Left lung (tissue), 10 donors: Measurements from ENCODE around the gene BSPRY. TPM values are rescaled to one million over a fixed set of nuclear protein-coding genes. Genes with fewer than 3 reads are reported as not detected.

Experiments used
- ATAC-seq: fragments of 200-7000 bp; cut with Tn5 transposase; one replicate; pipeline ENCODE4 v1.9.1; 2020; ENCODE audit warnings: moderate library complexity
- DNase-seq, 4 donors: peaks; one replicate each; pipeline ENCODE4 v3.0.0-alpha.2; 2013 to 2020
- H3K27ac ChIP-seq, 2 donors: fragments of 200-600 bp; sonication (generic) in 1 of 2; one replicate each; pipeline versions ENCODE4 v1.5.0 to v1.8.0; 2020 to 2021
- H3K27me3 ChIP-seq, 2 donors: fragments of 200-600 bp; sonication (generic) in 1 of 2; one replicate each; pipeline versions ENCODE4 v1.5.0 to v1.8.0; 2020 to 2021
- H3K36me3 ChIP-seq, 2 donors: fragments of 200-600 bp; sonication (generic) in 1 of 2; one replicate each; pipeline versions ENCODE4 v1.5.0 to v1.8.0; 2020 to 2021
- H3K4me1 ChIP-seq, 2 donors: fragments of 200-600 bp; one replicate each; pipeline ENCODE4 v1.8.0; 2021
- H3K4me3 ChIP-seq, 2 donors: fragments of 200-600 bp; sonication (generic) in 1 of 2; one replicate each; pipeline versions ENCODE4 v1.5.0 to v1.8.0; 2020 to 2021; ENCODE audit warnings: mild to moderate bottlenecking in 1 of 2
- H3K9me3 ChIP-seq, 2 donors: fragments of 200-600 bp; sonication (generic) in 1 of 2; one replicate each; pipeline versions ENCODE4 v1.5.0 to v1.8.0; 2020 to 2021
- CTCF ChIP-seq, 2 donors: fragments of 200-600 bp; sonication (generic) in 1 of 2; IDR thresholded peaks; one replicate each; pipeline versions ENCODE4 v1.5.0 to v1.8.0; 2021; ENCODE audit warnings: antibody characterized with exemption in 2 of 2
- intact Hi-C, 2 donors: fragments of 100-400 bp; cut with DNase I; formaldehyde crosslinking; loops; one replicate each; pipeline versions ENCODE4 v1.11.2 to v1.14.2; 2022
- polyA plus RNA-seq, 6 donors: library from polyadenylated mRNA; unstranded; fragments of 120-200 nt; gene quantifications; one replicate each; pipeline ENCODE4 v1.2.1, GENCODE V29; 2013; ENCODE audit not compliant: insufficient read length in 6 of 6
- total RNA-seq, 2 donors: library from RNA; stranded (reverse); fragmentation: NEBNext Ultra II Directional; extraction: Animal tissue kit (Norgen Biotek cat#: 25700); gene quantifications; one replicate each; pipeline ENCODE4 v1.2.1, GENCODE V29; 2021
- donor health status: DM: no; HTN: yes; CAD: no.
- donor health status: DM: no; HTN: no; CAD: no.

Gene BSPRY
- total and polyA plus RNA-seq, 8 donors: 7.5 to 17.9 (median 8.4) TPM

- TF ChIP-seq CTCF (IDR thresholded peaks at IDR 0.05): no peak
- H3K4me1 ChIP-seq: no peaks in the 10 kb centered on the region
- H3K4me3 ChIP-seq: no peak overlapping the region
Observed at GRCh38 chr9:113306566-113306965, 42.8 kb upstream of the BSPRY start.

GRCh38 chr9:113307396-113307975, 41.9 kb upstream of the BSPRY start:
- intact Hi-C loops: no loop called here
- Histone ChIP-seq H3K4me1 (no peaks in the 10 kb centered on the region), H3K27ac (no peak overlapping the region), H3K36me3 (no peaks in the 10 kb centered on the region), H3K4me3 (no peak overlapping the region), H3K9me3 (no peaks in the 10 kb centered on the region), H3K27me3 (no peaks in the 10 kb centered on the region)
- no peak for TF ChIP-seq CTCF (IDR thresholded peaks at IDR 0.05)
- DNase-seq (no peak), ATAC-seq (no peak)

More at GRCh38 chr9:113306566-113306965, 42.8 kb upstream of the BSPRY start:
- Histone ChIP-seq H3K27ac (no peak overlapping the region), H3K27me3 (no peaks in the 10 kb centered on the region), H3K36me3 (no peaks in the 10 kb centered on the region), H3K9me3 (no peaks in the 10 kb centered on the region)
- no peak for ATAC-seq
- intact Hi-C loops: no loop called here
- no peak for DNase-seq

GRCh38 chr9:113309204-113309813, 40.0 kb upstream of the BSPRY start:
- peak in 2 of 4 donors; percentile 11 to 55 for DNase-seq
- no peaks in the 10 kb centered on the region for H3K4me1 ChIP-seq
- no peaks in the 10 kb centered on the region for H3K27me3 ChIP-seq
- no peaks in the 10 kb centered on the region for H3K9me3 ChIP-seq
- H3K27ac ChIP-seq: no peak overlapping the region
- H3K4me3 ChIP-seq: no peak overlapping the region
- intact Hi-C loops: no loop called here
- ATAC-seq: peak; percentile 73
- peak; percentile 36 to 61 for TF ChIP-seq CTCF (IDR thresholded peaks at IDR 0.05)
- H3K36me3 ChIP-seq: no peaks in the 10 kb centered on the region

- Histone ChIP-seq H3K36me3 (no peaks in the 10 kb centered on the region), H3K27ac (no peak overlapping the region), H3K4me1 (no peaks in the 10 kb centered on the region), H3K27me3 (no peaks in the 10 kb centered on the region), H3K9me3 (no peaks in the 10 kb centered on the region), H3K4me3 (no peak overlapping the region)
- intact Hi-C loops: no loop called here
- ATAC-seq (peak; percentile 56), DNase-seq (no peak)
- no peak for TF ChIP-seq CTCF (IDR thresholded peaks at IDR 0.05)
Observed at GRCh38 chr9:113310538-113310937, 38.8 kb upstream of the BSPRY start.

- Histone ChIP-seq H3K36me3 (no peaks in the 10 kb centered on the region), H3K9me3 (no peaks in the 10 kb centered on the region), H3K4me1 (no peaks in the 10 kb centered on the region), H3K27me3 (no peaks in the 10 kb centered on the region), H3K4me3 (no peak overlapping the region), H3K27ac (no peak overlapping the region)
- DNase-seq (no peak), ATAC-seq (no peak)
- intact Hi-C loops: no loop called here
- TF ChIP-seq CTCF (IDR thresholded peaks at IDR 0.05): no peak
Observed at GRCh38 chr9:113311961-113312360, 37.4 kb upstream of the BSPRY start.
